Thyroid gland (tissue), 4 donors: ENCODE data around the gene LCE1B.

Experiments used
- POLR2A ChIP-seq, 2 donors: fragments of 450-650 bp; IDR thresholded peaks; one replicate each; pipeline ENCODE4 v1.6.1; 2017; ENCODE audit warnings: antibody characterized with exemption in 2 of 2, mild to moderate bottlenecking in 2 of 2, moderate library complexity in 1 of 2
- TF ChIP-seq, protein P1 (sequence below), 6 experiments: fragments of 200-600 bp in 3 of 6; fragments of 450-650 bp in 3 of 6; sonication (generic) in 3 of 6; IDR thresholded peaks; one replicate each; pipeline ENCODE4 v1.5.1; 2016 to 2019; ENCODE audit warnings: antibody characterized with exemption in 6 of 6, mild to moderate bottlenecking in 2 of 6, inconsistent platforms in 1 of 6, moderate library complexity in 1 of 6

GRCh38 chr1:152811050-152811449 lies 721 bp upstream of the LCE1B start:
- no peak for TF ChIP-seq POLR2A (IDR thresholded peaks at IDR 0.05)
- TF ChIP-seq, protein P1, sequence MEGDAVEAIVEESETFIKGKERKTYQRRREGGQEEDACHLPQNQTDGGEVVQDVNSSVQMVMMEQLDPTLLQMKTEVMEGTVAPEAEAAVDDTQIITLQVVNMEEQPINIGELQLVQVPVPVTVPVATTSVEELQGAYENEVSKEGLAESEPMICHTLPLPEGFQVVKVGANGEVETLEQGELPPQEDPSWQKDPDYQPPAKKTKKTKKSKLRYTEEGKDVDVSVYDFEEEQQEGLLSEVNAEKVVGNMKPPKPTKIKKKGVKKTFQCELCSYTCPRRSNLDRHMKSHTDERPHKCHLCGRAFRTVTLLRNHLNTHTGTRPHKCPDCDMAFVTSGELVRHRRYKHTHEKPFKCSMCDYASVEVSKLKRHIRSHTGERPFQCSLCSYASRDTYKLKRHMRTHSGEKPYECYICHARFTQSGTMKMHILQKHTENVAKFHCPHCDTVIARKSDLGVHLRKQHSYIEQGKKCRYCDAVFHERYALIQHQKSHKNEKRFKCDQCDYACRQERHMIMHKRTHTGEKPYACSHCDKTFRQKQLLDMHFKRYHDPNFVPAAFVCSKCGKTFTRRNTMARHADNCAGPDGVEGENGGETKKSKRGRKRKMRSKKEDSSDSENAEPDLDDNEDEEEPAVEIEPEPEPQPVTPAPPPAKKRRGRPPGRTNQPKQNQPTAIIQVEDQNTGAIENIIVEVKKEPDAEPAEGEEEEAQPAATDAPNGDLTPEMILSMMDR (IDR thresholded peaks at IDR 0.05): no peak
